Esophagus squamous epithelium (tissue), 5 donors: ENCODE results near the gene UGT2B7. TPM values are rescaled to one million over a fixed set of nuclear protein-coding genes. Genes with fewer than 3 reads are reported as not detected.

Source experiments
- DNase-seq: peaks from one replicate; lab custom pipeline; 2025; lab: John Stamatoyannopoulos, UW
- H3K27ac ChIP-seq, 4 donors: fragments of 200-600 bp; sonication (generic); one replicate each; pipeline ENCODE4 v1.5.1; 2016 to 2019; ENCODE audit warnings: mild to moderate bottlenecking in 1 of 4
- H3K27me3 ChIP-seq, 4 donors: fragments of 200-600 bp; sonication (generic); 1 replicate in 3 of 4; 2 replicates in 1 of 4; pipeline versions ENCODE4 v1.5.1 to v1.6.0; 2017 to 2021; ENCODE audit warnings: antibody characterized with exemption in 1 of 4
- H3K36me3 ChIP-seq, 3 donors: fragments of 200-600 bp; sonication (generic); one replicate each; pipeline ENCODE4 v1.5.1; 2016 to 2019
- H3K4me1 ChIP-seq, 3 donors: fragments of 200-600 bp; sonication (generic); one replicate each; pipeline ENCODE4 v1.5.1; 2017 to 2019
- H3K4me3 ChIP-seq, 4 donors: fragments of 200-600 bp; sonication (generic); 1 replicate in 3 of 4; 2 replicates in 1 of 4; pipeline ENCODE4 v1.5.1; 2016 to 2019; ENCODE audit warnings: mild to moderate bottlenecking in 2 of 4, moderate library complexity in 1 of 4
- H3K9me3 ChIP-seq, 3 donors: fragments of 200-600 bp; sonication (generic); one replicate each; pipeline ENCODE4 v1.5.1; 2016 to 2019
- POLR2A ChIP-seq, 4 donors: fragments of 450-650 bp; IDR thresholded peaks; one replicate each; pipeline ENCODE4 v1.6.1; 2017; ENCODE audit warnings: antibody characterized with exemption in 4 of 4, mild to moderate bottlenecking in 4 of 4, moderate library complexity in 3 of 4
- WGBS, 2 donors: methylation state at CpG; one replicate each; pipeline ENCODE4 v1.1.5; 2018; 5-methylcytosine and 5-hydroxymethylcytosine counted together
- intact Hi-C: fragments of 100-400 bp; cut with DNase I; formaldehyde crosslinking; loops from one replicate; pipeline ENCODE4 v1.15.0; 2022
- total RNA-seq, 4 donors: library from RNA; depleted of rRNA; stranded (reverse); fragments of >200 nt; gene quantifications; one replicate each; pipeline ENCODE4 v1.1.0, GENCODE V29; 2016
- TF ChIP-seq, protein P1 (sequence below), 6 experiments: fragments of 450-650 bp in 4 of 6; fragments of 200-600 bp in 2 of 6; sonication (generic) in 2 of 6; IDR thresholded peaks; one replicate each; pipeline ENCODE4 v1.5.1; 2016 to 2019; ENCODE audit warnings: antibody characterized with exemption in 6 of 6, mild to moderate bottlenecking in 4 of 6, moderate library complexity in 4 of 6
- donor health status: DM: yes; HTN: yes; CAD: no.

The UGT2B7 gene
- total RNA-seq, 4 donors from 2014 or later, result not detected

DNA sequence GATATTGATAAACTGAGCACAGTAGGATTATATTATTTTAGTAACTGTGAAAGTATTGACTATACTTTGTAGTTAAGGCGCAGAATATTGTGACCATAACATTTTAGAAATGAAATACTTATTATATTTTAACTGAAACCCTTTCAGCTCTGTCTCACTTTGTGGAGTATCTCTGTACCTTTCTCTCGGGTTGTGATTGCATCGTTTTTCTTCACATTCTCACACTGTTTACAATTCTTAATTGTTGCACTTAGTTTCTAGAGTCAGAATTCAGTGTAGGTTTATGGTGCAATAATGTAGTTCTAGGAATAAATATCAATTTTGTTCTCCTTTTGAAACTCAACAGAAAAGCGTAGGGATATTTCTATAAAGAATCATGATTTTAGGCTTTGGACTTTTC, 57.7 kb downstream of the UGT2B7 start:
- H3K9me3 ChIP-seq, result no peaks in the 10 kb centered on the region

DNA sequence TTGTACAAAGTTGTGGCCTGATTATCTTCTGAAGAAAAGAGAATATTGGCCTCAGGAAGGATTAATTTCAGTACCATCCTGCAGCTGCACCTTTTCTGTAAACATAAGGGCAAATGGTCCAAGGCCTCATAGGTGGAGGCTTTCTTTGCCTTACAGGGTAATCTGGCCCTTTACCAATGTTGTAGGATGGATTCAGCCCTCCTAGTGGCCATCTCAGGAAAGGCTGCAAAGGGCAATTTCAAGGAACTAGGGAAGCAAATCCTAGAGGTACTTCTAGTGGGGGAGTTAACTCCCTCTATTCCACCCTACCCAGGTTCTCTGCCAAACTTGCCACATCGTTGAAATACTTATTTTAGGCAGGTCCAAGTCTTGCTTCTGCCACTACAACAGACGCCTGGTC, 60.6 kb downstream of the UGT2B7 start:
- Histone ChIP-seq H3K9me3 (no peaks in the 10 kb centered on the region), H3K4me1 (no peaks in the 10 kb centered on the region), H3K27me3 (no peaks in the 10 kb centered on the region), H3K4me3 (no peak overlapping the region), H3K27ac (no peak overlapping the region), H3K36me3 (no peaks in the 10 kb centered on the region)
- DNase-seq, result no peak
- 66 to 92% methylated on average over 2 of the region's 2 CpGs for WGBS, 2 donors
- TF ChIP-seq POLR2A (IDR thresholded peaks at IDR 0.05), result no peak
- TF ChIP-seq, protein P1, sequence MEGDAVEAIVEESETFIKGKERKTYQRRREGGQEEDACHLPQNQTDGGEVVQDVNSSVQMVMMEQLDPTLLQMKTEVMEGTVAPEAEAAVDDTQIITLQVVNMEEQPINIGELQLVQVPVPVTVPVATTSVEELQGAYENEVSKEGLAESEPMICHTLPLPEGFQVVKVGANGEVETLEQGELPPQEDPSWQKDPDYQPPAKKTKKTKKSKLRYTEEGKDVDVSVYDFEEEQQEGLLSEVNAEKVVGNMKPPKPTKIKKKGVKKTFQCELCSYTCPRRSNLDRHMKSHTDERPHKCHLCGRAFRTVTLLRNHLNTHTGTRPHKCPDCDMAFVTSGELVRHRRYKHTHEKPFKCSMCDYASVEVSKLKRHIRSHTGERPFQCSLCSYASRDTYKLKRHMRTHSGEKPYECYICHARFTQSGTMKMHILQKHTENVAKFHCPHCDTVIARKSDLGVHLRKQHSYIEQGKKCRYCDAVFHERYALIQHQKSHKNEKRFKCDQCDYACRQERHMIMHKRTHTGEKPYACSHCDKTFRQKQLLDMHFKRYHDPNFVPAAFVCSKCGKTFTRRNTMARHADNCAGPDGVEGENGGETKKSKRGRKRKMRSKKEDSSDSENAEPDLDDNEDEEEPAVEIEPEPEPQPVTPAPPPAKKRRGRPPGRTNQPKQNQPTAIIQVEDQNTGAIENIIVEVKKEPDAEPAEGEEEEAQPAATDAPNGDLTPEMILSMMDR (IDR thresholded peaks at IDR 0.05), result peak in 1 of 6 experiments; percentile 42
- intact Hi-C loops, result no loop called here

More for the DNA sequence above, 57.7 kb downstream of the UGT2B7 start:
- intact Hi-C loops, result no loop called here
- TF ChIP-seq, protein P1 (IDR thresholded peaks at IDR 0.05), result no peak
- no peak for TF ChIP-seq POLR2A (IDR thresholded peaks at IDR 0.05)
- H3K27me3 ChIP-seq, result no peaks in the 10 kb centered on the region
- 80 to 83% methylated on average over 4 of the region's 4 CpGs for WGBS, 2 donors
- H3K4me3 ChIP-seq, result no peak overlapping the region
- no peaks in the 10 kb centered on the region for H3K4me1 ChIP-seq
- no peak for DNase-seq
- no peaks in the 10 kb centered on the region for H3K36me3 ChIP-seq
- no peak overlapping the region for H3K27ac ChIP-seq

Other genes starting within 250 kb of the UGT2B7 start
- gene UGT2A3, start 144.7 kb upstream of the UGT2B7 start, total RNA-seq, result not detected
- not detected for gene UGT2B11, start 118.3 kb downstream of the UGT2B7 start, total RNA-seq
- gene UGT2B28, start 184.0 kb downstream of the UGT2B7 start, total RNA-seq, result not detected